Airway epithelial cell (primary cell): ENCODE results near the gene PIRT. TPM values are rescaled to one million over a fixed set of nuclear protein-coding genes. Genes with fewer than 3 reads are reported as not detected.

ENCODE experiments used
- total RNA-seq: library from RNA; depleted of rRNA; stranded (reverse); fragments of >200 nt; gene quantifications from 2 replicates; pipeline ENCODE4 v1.2.3, GENCODE V29; 2015

Gene PIRT
- not detected in 2 replicates for total RNA-seq

DNA sequence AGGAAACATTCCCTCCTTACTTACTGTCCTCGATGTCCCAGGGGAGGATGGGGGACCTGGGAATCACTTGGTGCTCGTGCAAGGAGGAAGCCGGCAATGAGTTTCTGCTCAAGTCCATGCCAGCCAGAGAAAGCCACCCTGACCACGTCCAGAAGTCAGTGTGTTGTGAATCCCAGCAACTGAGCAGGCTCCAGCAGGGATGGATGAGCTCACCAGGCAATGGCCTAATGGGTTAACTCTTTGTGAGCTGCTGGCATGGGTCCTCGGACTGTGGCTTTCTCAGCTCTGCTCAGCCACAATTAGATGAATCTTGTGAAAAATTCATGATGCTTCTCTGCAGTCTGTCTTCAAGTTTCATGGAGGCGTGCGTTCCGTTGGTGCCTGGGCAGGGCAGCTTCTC lies at the start of gene PIRT:
TSS of gene PIRT (minus strand) at position 167 of the 400 bp plus-strand sequence. CDS start 12,442 bp downstream, outside the sequence.

DNA sequence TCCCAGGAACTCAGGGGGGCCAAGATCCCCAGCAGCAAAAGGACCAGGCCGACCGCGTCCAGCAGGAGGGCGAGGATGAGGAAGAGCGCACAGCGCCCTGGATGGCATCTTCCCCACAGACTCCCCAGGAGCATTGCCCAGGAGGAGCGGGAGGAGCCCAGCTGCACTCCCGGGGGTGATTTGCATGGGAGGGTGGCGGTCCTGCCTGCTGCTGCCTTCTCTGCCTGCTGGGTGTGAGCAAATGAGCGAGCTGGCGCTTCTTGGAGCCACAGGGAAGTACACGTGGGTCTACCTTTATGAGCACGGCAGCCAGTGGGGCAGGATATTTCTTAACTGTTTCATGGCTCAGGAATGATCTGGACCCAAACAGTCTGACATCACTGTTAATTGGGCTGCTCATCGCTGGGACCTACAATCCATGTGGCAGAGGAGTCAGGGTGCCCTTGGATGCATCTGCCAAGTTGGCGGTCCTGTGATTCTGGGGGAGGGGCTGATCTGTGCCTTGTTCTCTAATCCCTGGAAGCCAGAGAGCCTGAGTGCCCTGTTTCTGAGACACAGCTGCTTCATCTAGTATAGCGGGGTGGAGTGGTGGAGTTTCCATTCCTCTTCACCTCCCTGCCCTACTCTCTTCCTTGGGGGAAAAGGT lies 33.9 kb downstream of the PIRT start, which contains the start of gene TMEM238L:
TSS of gene TMEM238L (minus strand) at position 270 of the 646 bp plus-strand sequence. CDS start at position 134, 136 bp downstream.

Other genes starting within 250 kb of the PIRT start
- 0.35 and 0.42 TPM in 2 replicates for gene MYH3, start 180.8 kb downstream of the PIRT start, total RNA-seq
- gene SCO1, start 140.6 kb downstream of the PIRT start, total RNA-seq = 26.0 and 36.7 TPM in 2 replicates
- gene ADPRM, start 140.5 kb downstream of the PIRT start, total RNA-seq = 2.7 and 6.7 TPM in 2 replicates
- gene TMEM220, start 108.1 kb downstream of the PIRT start, total RNA-seq = 0.21 TPM in 1 of 2 replicates, not detected in the other
- gene TMEM238L, start 34.0 kb downstream of the PIRT start, total RNA-seq = not detected in 2 replicates